H1 (cell line): ENCODE data around the gene LPAR3. TPM values are rescaled to one million over a fixed set of nuclear protein-coding genes. Genes with fewer than 3 reads are reported as not detected.

Experiments
- CTCF ChIA-PET: fragments of 300-600 bp; sonication (Branson Sonifier 250); formaldehyde crosslinking; loops from one replicate; lab custom pipeline; 2021; ENCODE audit not compliant: partially characterized antibody; lab: Charles Lee
- POLR2A ChIA-PET: fragments of 300-600 bp; sonication (Branson Sonifier 250); formaldehyde crosslinking; loops from one replicate; lab custom pipeline; 2021; ENCODE audit warnings: inconsistent platforms; ENCODE audit not compliant: partially characterized antibody; lab: Charles Lee
- DNase-seq, 2 experiments: peaks; one replicate each; pipeline versions ENCODE4 v3.0.0 to v3.0.0-alpha.2; 2010 to 2022; ENCODE audit warnings: low spot score in 2 of 2, low read depth in 1 of 2, mixed read lengths in 1 of 2
- FAIRE-seq: peaks from 2 replicates; lab custom pipeline; 2011; peaks lifted over from hg19 to GRCh38; lab: Jason Lieb, UNC
- H2AFZ ChIP-seq: 2 replicates; pipeline ENCODE4 v1.8.1; 2012; ENCODE audit warnings: low read length, inconsistent platforms
- H2AK5ac ChIP-seq: 2 replicates; pipeline ENCODE4 v1.6.1; 2013; ENCODE audit warnings: low read depth, low read length
- H2BK120ac ChIP-seq: replicated peaks from 2 replicates; pipeline ENCODE3; 2013; ENCODE audit warnings: low read depth, low read length, inconsistent platforms
- H2BK12ac ChIP-seq: 2 replicates; pipeline ENCODE4 v1.6.1; 2013; ENCODE audit warnings: low read depth, low read length
- H2BK15ac ChIP-seq: 2 replicates; pipeline ENCODE4 v1.6.1; 2013; ENCODE audit warnings: low read length
- H2BK20ac ChIP-seq: 2 replicates; pipeline ENCODE4 v1.6.1; 2013; ENCODE audit warnings: low read length
- H2BK5ac ChIP-seq: 2 replicates; pipeline ENCODE4 v1.6.1; 2013; ENCODE audit warnings: low read depth, low read length
- H3K14ac ChIP-seq: 2 replicates; pipeline ENCODE4 v1.6.1; 2013; ENCODE audit warnings: inconsistent platforms; ENCODE audit not compliant: insufficient read length
- H3K18ac ChIP-seq: 2 replicates; pipeline ENCODE4 v1.6.1; 2013; ENCODE audit warnings: low read length; ENCODE audit errors: extremely low read depth
- H3K23ac ChIP-seq: 2 replicates; pipeline ENCODE4 v1.6.1; 2013; ENCODE audit warnings: inconsistent platforms; ENCODE audit not compliant: insufficient read length
- H3K23me2 ChIP-seq: 2 replicates; pipeline ENCODE4 v1.6.1; 2013; ENCODE audit warnings: low read depth, low read length
- H3K27ac ChIP-seq: 2 replicates; pipeline ENCODE4 v1.6.1; 2011; ENCODE audit warnings: low read depth, low read length, inconsistent platforms
- H3K27me3 ChIP-seq, 4 experiments: replicated peaks in 1 of 4; 1 replicate in 1 of 4; 2 replicates in 3 of 4; pipeline versions ENCODE4 v1.6.1 to v1.8.1; 2011 to 2013; ENCODE audit warnings: low read length in 3 of 4, mild to moderate bottlenecking in 3 of 4, inconsistent platforms in 2 of 4, mixed read lengths in 2 of 4, moderate library complexity in 1 of 4; ENCODE audit not compliant: control insufficient read depth in 3 of 4, insufficient read depth in 3 of 4; ENCODE audit errors: extremely low read depth in 1 of 4
- H3K36me3 ChIP-seq, 4 experiments: 2 replicates each; pipeline versions ENCODE4 v1.6.1 to v1.8.1; 2011 to 2013; ENCODE audit warnings: mild to moderate bottlenecking in 4 of 4, low read length in 3 of 4, moderate library complexity in 2 of 4, control low read depth in 1 of 4, inconsistent platforms in 1 of 4; ENCODE audit not compliant: insufficient read depth in 4 of 4, control insufficient read depth in 2 of 4
- H3K4ac ChIP-seq: replicated peaks from 2 replicates; pipeline ENCODE3; 2013; ENCODE audit warnings: low read length, low read depth, mixed read lengths, inconsistent platforms; ENCODE audit not compliant: insufficient read length
- H3K4me1 ChIP-seq, 4 experiments: replicated peaks in 1 of 4; 1 replicate in 1 of 4; 2 replicates in 3 of 4; pipeline versions ENCODE4 v1.6.1 to v1.8.1; 2011 to 2013; ENCODE audit warnings: low read length in 3 of 4, inconsistent platforms in 2 of 4, mixed read lengths in 1 of 4; ENCODE audit not compliant: insufficient read depth in 4 of 4, control insufficient read depth in 3 of 4
- H3K4me2 ChIP-seq, 2 experiments: 2 replicates each; pipeline versions ENCODE4 v1.6.1 to v1.8.1; 2011 to 2013; ENCODE audit warnings: low read depth in 2 of 2, low read length in 2 of 2, control low read depth in 1 of 2, inconsistent platforms in 1 of 2, mild to moderate bottlenecking in 1 of 2; ENCODE audit not compliant: insufficient read depth in 1 of 2
- H3K4me3 ChIP-seq, 4 experiments: fragments of 200-600, 300-600 bp in 1 of 4; sonication (generic), shearing (Covaris generic), sonication (Bioruptor Twin) in 1 of 4; 2 replicates each; pipeline versions ENCODE4 v1.5.1 to v1.8.1; 2011 to 2016; ENCODE audit warnings: low read length in 4 of 4, low read depth in 3 of 4, control low read depth in 2 of 4, inconsistent platforms in 2 of 4, mild to moderate bottlenecking in 2 of 4, mixed read lengths in 1 of 4, moderate library complexity in 1 of 4; ENCODE audit not compliant: insufficient read depth in 2 of 4; ENCODE audit errors: extremely low read depth in 1 of 4
- H3K56ac ChIP-seq: replicated peaks from 2 replicates; pipeline ENCODE3; 2013; ENCODE audit warnings: low read depth, mild to moderate bottlenecking, mixed read lengths, low read length, inconsistent platforms; ENCODE audit not compliant: insufficient read length
- H3K79me1 ChIP-seq: 2 replicates; pipeline ENCODE4 v1.6.1; 2013; ENCODE audit warnings: low read depth, low read length, control low read depth
- H3K79me2 ChIP-seq, 2 experiments: 2 replicates each; pipeline versions ENCODE4 v1.6.1 to v1.8.1; 2012 to 2013; ENCODE audit warnings: low read length in 2 of 2, mild to moderate bottlenecking in 2 of 2, inconsistent platforms in 1 of 2; ENCODE audit not compliant: insufficient read depth in 2 of 2, control insufficient read depth in 1 of 2
- H3K9ac ChIP-seq, 4 experiments: replicated peaks in 1 of 4; 1 replicate in 1 of 4; 2 replicates in 3 of 4; pipeline versions ENCODE4 v1.6.1 to v1.8.1; 2011 to 2013; ENCODE audit warnings: low read depth in 3 of 4, low read length in 3 of 4, control low read depth in 2 of 4, mild to moderate bottlenecking in 2 of 4, moderate library complexity in 2 of 4, inconsistent platforms in 1 of 4; ENCODE audit errors: extremely low read depth in 1 of 4
- H3K9me3 ChIP-seq, 2 experiments: 2 replicates each; pipeline versions ENCODE4 v1.6.1 to v1.8.1; 2012 to 2013; ENCODE audit warnings: mild to moderate bottlenecking in 2 of 2, moderate library complexity in 2 of 2, control low read depth in 1 of 2, inconsistent platforms in 1 of 2, low read depth in 1 of 2, low read length in 1 of 2, mixed read lengths in 1 of 2; ENCODE audit not compliant: insufficient read depth in 2 of 2
- H4K20me1 ChIP-seq, 2 experiments: replicated peaks in 1 of 2; 2 replicates each; pipeline versions ENCODE3 to v1.8.1; 2011 to 2013; ENCODE audit warnings: inconsistent platforms in 2 of 2, low read length in 2 of 2, mild to moderate bottlenecking in 1 of 2; ENCODE audit not compliant: insufficient read depth in 2 of 2, control insufficient read depth in 1 of 2
- H4K5ac ChIP-seq: 2 replicates; pipeline ENCODE4 v1.6.1; 2013; ENCODE audit warnings: low read length, low read depth, mixed read lengths, inconsistent platforms; ENCODE audit not compliant: insufficient read length
- H4K8ac ChIP-seq: 2 replicates; pipeline ENCODE4 v1.8.0; 2013; ENCODE audit warnings: mild to moderate bottlenecking, moderate library complexity, low read length, inconsistent platforms; ENCODE audit not compliant: insufficient read depth; ENCODE audit errors: extremely low read depth
- H4K91ac ChIP-seq: replicated peaks from 2 replicates; pipeline ENCODE3; 2013; ENCODE audit warnings: low read length, mixed read lengths, inconsistent platforms; ENCODE audit not compliant: insufficient read length
- BRCA1 ChIP-seq: IDR thresholded peaks from 2 replicates; pipeline ENCODE4 v1.6.1; 2012; ENCODE audit warnings: low read depth, low read length, improper control_type of control experiment
- CBX5 ChIP-seq: fragments of 300-800, 300-1000 bp; sonication (generic); IDR thresholded peaks from 2 replicates; pipeline ENCODE4 v1.7.1; 2016; ENCODE audit warnings: antibody characterized with exemption, low read length, low read depth
- CTCF ChIP-seq, 3 experiments: IDR thresholded peaks; 1 replicate in 2 of 3; 2 replicates in 1 of 3; pipeline versions ENCODE4 v1.5.1 to v1.6.1; 2011; ENCODE audit warnings: low read length in 3 of 3, mild to moderate bottlenecking in 3 of 3, inconsistent platforms in 2 of 3, low read depth in 1 of 3, moderate library complexity in 1 of 3; ENCODE audit not compliant: insufficient read depth in 1 of 3; ENCODE audit errors: control extremely low read depth in 1 of 3
- EZH2 ChIP-seq: fragments of 200-600 bp; sonication (generic); IDR thresholded peaks from 2 replicates; pipeline ENCODE4 v1.7.1; 2012; ENCODE audit warnings: low read depth, mild to moderate bottlenecking, moderate library complexity, low read length, inconsistent platforms; ENCODE audit not compliant: severe bottlenecking
- KDM5A ChIP-seq: fragments of 200-600 bp; IDR thresholded peaks from 2 replicates; pipeline ENCODE4 v1.7.1; 2012; ENCODE audit warnings: mild to moderate bottlenecking, low read length, inconsistent platforms, mixed read lengths
- POLR2A ChIP-seq, 2 experiments: IDR thresholded peaks; 1 replicate in 1 of 2; 2 replicates in 1 of 2; pipeline ENCODE4 v1.6.1; 2011; ENCODE audit warnings: low read depth in 2 of 2, low read length in 2 of 2, mild to moderate bottlenecking in 2 of 2; ENCODE audit errors: control extremely low read depth in 1 of 2
- RAD21 ChIP-seq, 2 experiments: IDR thresholded peaks in 1 of 2; conservative IDR thresholded peaks in 1 of 2; 2 replicates each; pipeline ENCODE4 v1.6.1; 2011; ENCODE audit warnings: low read depth in 2 of 2, low read length in 2 of 2, improper control_type of control experiment in 1 of 2, inconsistent platforms in 1 of 2, mild to moderate bottlenecking in 1 of 2, moderate library complexity in 1 of 2
- SIN3A ChIP-seq, 2 experiments: IDR thresholded peaks in 1 of 2; conservative IDR thresholded peaks in 1 of 2; 2 replicates each; pipeline ENCODE4 v1.6.1; 2011 to 2012; ENCODE audit warnings: low read length in 2 of 2, improper control_type of control experiment in 1 of 2, low read depth in 1 of 2, mild to moderate bottlenecking in 1 of 2
- TAF7 ChIP-seq: optimal IDR thresholded peaks from 2 replicates; pipeline ENCODE3; 2011; ENCODE audit warnings: low read depth, mild to moderate bottlenecking, inconsistent platforms, low read length, moderate library complexity, borderline replicate concordance
- WGBS, 2 experiments: shearing (Covaris generic) in 1 of 2; methylation state at CpG; one replicate each; pipeline versions ENCODE4 v1.1.6 to v1.1.7; 2013 to 2015; ENCODE audit warnings: low lambda C conversion rate in 2 of 2, mixed read lengths in 2 of 2, inconsistent platforms in 1 of 2, low coverage in 1 of 2, missing lambda C conversion rate in 1 of 2; ENCODE audit not compliant: insufficient replicate concordance in 2 of 2, insufficient coverage in 1 of 2, insufficient read length in 1 of 2; ENCODE audit errors: extremely low coverage in 1 of 2, missing lambda C conversion rate in 1 of 2; 5-methylcytosine and 5-hydroxymethylcytosine counted together
- polyA plus RNA-seq, 7 experiments: library from polyadenylated mRNA; depleted of rRNA in 3 of 7; stranded (reverse) in 5 of 7; unstranded in 2 of 7; fragments of >200 nt in 5 of 7; fragments of 200-250 nt in 2 of 7; gene quantifications; 1 replicate in 5 of 7; 2 replicates in 1 of 7; 4 replicates in 1 of 7; pipeline versions ENCODE4 v1.2.1 to v1.2.3, GENCODE V29; 2011 to 2013; ENCODE audit warnings: missing spikeins in 2 of 7, mixed read lengths in 2 of 7
- total RNA-seq: library from RNA; stranded (reverse); fragmentation: NEBNext Ultra II Directional; extraction: Animal tissue kit (Norgen Biotek cat#: 25700); gene quantifications from 2 replicates; pipeline ENCODE4 v1.2.1, GENCODE V29; 2021

LPAR3 gene
- total and polyA plus RNA-seq, 2 of the 8 experiments (the other 6 are each of a cell fraction or from before 2014, with no cell fraction given), result 17.1 to 25.4 TPM

- 17% methylated on average over 6 of the region's 6 CpGs; no CpG with 5 or more reads in 1 of the 2 experiments for WGBS, 2 experiments
- TF ChIP-seq SIN3A (conservative IDR thresholded peaks at IDR 0.05 in 1 of 2, IDR thresholded peaks at IDR 0.05 in 1 of 2; ENCODE audit: low read depth in 1 of 2, low read length in 2 of 2), result no peak
- TF ChIP-seq EZH2, result no peak
- no peak for TF ChIP-seq BRCA1
- peak; percentile 97 to 98 for TF ChIP-seq RAD21 (IDR thresholded peaks at IDR 0.05 in 1 of 2, conservative IDR thresholded peaks at IDR 0.05 in 1 of 2; ENCODE audit: low read depth in 2 of 2, low read length in 2 of 2)
- TF ChIP-seq CTCF (IDR thresholded peaks at IDR 0.05; ENCODE audit: control extremely low read depth in 1 of 3, insufficient read depth in 1 of 3, low read depth in 1 of 3, low read length in 3 of 3), result peak; percentile 82 to 92 (median 87)
- no peak for TF ChIP-seq POLR2A (IDR thresholded peaks at IDR 0.05; ENCODE audit: control extremely low read depth in 1 of 2, low read depth in 2 of 2, low read length in 2 of 2)
- no peak for TF ChIP-seq CBX5
- no peak for TF ChIP-seq TAF7
- TF ChIP-seq KDM5A, result no peak
- Histone ChIP-seq H3K4ac (peak overlapping the region; percentile 49), H2AFZ (peak overlapping the region; percentile 52; the same call in 1 of the 2 replicates), H3K79me1 (no peaks in the 10 kb centered on the region), H3K4me1 (peaks cover 0 to 5% (median 3%) of the 10 kb centered on the region in 4 experiments; a peak in 5 of 7 replicates), H3K27ac (no peak overlapping the region), H3K23me2 (peaks cover 3% of the 10 kb centered on the region; the same call in 1 of the 2 replicates), H4K5ac (no peak overlapping the region), H3K56ac (no peak overlapping the region), H3K23ac (no peak overlapping the region), H2BK12ac (no peak overlapping the region), H3K18ac (no peak overlapping the region), H2BK5ac (no peak overlapping the region), H2BK15ac (peak overlapping the region; percentile 77; the same call in 1 of the 2 replicates), H4K91ac (no peak overlapping the region), H3K36me3 (no peaks in the 10 kb centered on the region), H3K4me2 (no peak overlapping the region), H3K9me3 (no peaks in the 10 kb centered on the region), H3K4me3 (no peak overlapping the region), H3K27me3 (no peaks in the 10 kb centered on the region), H2AK5ac (no peak overlapping the region), H2BK120ac (no peak overlapping the region), H3K9ac (no peak overlapping the region), H2BK20ac (no peak overlapping the region), H3K79me2 (no peaks in the 10 kb centered on the region), H4K20me1 (no peaks in the 10 kb centered on the region), H3K14ac (no peak overlapping the region), H4K8ac (no peak overlapping the region)
- peak; percentile 63 to 94 for DNase-seq
- FAIRE-seq, result peak; percentile 79
- CTCF ChIA-PET, result interaction anchor here (0.7 to 9.5 kb wide), 53 partner anchors 9 to 868 kb away, joined by 3 to 164 read pairs (median 4); partner anchors contain the start of gene PRKACB
- POLR2A ChIA-PET, result interaction anchor here (1.4 kb wide), 1 partner anchor 10 kb away, joined by 4 read pairs; no protein-coding TSS in a partner anchor
Measured at GRCh38 chr1:84772428-84772943, 120.5 kb downstream of the LPAR3 start.
